Measurements from ENCODE around the gene ABHD3. TPM values are rescaled to one million over a fixed set of nuclear protein-coding genes. Genes with fewer than 3 reads are reported as not detected.
"Not testable (repeated sequence)": the region's sequence is repeated elsewhere in the genome, so short reads cannot be mapped to it uniquely, and the experiment has no call there.

The ABHD3 gene
- total and polyA plus RNA-seq, 10 donors, result 23.8 to 34.8 (median 27.9) TPM

GRCh38 chr18:21741312-21741561 lies 36.7 kb upstream of the ABHD3 start:
- no peaks in the 10 kb centered on the region for H3K36me3 ChIP-seq
- no peaks in the 10 kb centered on the region for H3K27me3 ChIP-seq (replicated peaks in 1 of 7)
- H3K4me3 ChIP-seq, result peak overlapping the region; percentile 78 to 98 (median 93)
- H3K9me3 ChIP-seq, result peaks cover 0 to 7% (median 3%) of the 10 kb centered on the region in 8 donors
- TF ChIP-seq POLR2A (IDR thresholded peaks at IDR 0.05) (no peak), CTCF (IDR thresholded peaks at IDR 0.05 in 8 of 11, conservative IDR thresholded peaks at IDR 0.05 in 3 of 11) (no peak), POLR2AphosphoS5 (IDR thresholded peaks at IDR 0.05) (no peak)
- WGBS, 5 donors, result 0 to 2% (median 1%) methylated on average over 21 to 41 of the region's 41 CpGs
- H3K4me1 ChIP-seq, result peaks cover 6 to 56% (median 33%) of the 10 kb centered on the region in 6 donors
- DNase-seq, result no peak
- intact Hi-C loops (cut with DNase I; ENCODE audit: low total_unique reads), result loop anchor here (10.0 kb wide), 1 partner anchor 126 kb away; the partner anchor contains the start of gene SNRPD1
- H3K27ac ChIP-seq, result peak overlapping the region; percentile 92 to 99 (median 98)

- intact Hi-C loops (cut with DNase I; ENCODE audit: low total_unique reads), result loop anchor here (10.0 kb wide), 1 partner anchor 126 kb away; the partner anchor contains the start of gene SNRPD1
- 0 to 1% (median 0%) methylated on average over 19 to 76 of the region's 76 CpGs for WGBS, 5 donors
Measured at GRCh38 chr18:21740538-21741311, 36.2 kb upstream of the ABHD3 start, which contains the start of gene MIB1. Gene MIB1 (plus strand): TSS chr18:21740792. CDS start chr18:21741584, 792 bp downstream.

GRCh38 chr18:21739604-21740537 lies 35.3 kb upstream of the ABHD3 start:
- peak overlapping the region in 7 of 8 donors; percentile 78 to 98 (median 95) for H3K4me3 ChIP-seq
- peak; percentile 83 for DNase-seq

More at GRCh38 chr18:21740538-21741311, 36.2 kb upstream of the ABHD3 start, which contains the start of gene MIB1:
- Histone ChIP-seq H3K4me1 (peaks cover 6 to 51% (median 33%) of the 10 kb centered on the region in 6 donors), H3K27me3 (replicated peaks in 1 of 7) (no peaks in the 10 kb centered on the region), H3K4me3 (peak within 1 kb of the TSS; percentile 78 to 98 (median 93)), H3K27ac (peak within 1 kb of the TSS; percentile 92 to 99 (median 98)), H3K9me3 (peaks cover 0 to 7% (median 3%) of the 10 kb centered on the region in 8 donors), H3K36me3 (no peaks in the 10 kb centered on the region)
- TF ChIP-seq POLR2A (IDR thresholded peaks at IDR 0.05) (peak in 1 of 3 donors; percentile 40), POLR2AphosphoS5 (IDR thresholded peaks at IDR 0.05) (peak; percentile 90 to 92 (median 90)), CTCF (IDR thresholded peaks at IDR 0.05 in 8 of 11, conservative IDR thresholded peaks at IDR 0.05 in 3 of 11) (peak in 2 of 11 experiments; percentile 30 to 55)
- peak; percentile 99 for DNase-seq

GRCh38 chr18:21736926-21737325 lies 32.4 kb upstream of the ABHD3 start:
- H3K4me3 ChIP-seq; H3K27ac ChIP-seq; DNase-seq; H3K36me3 ChIP-seq; H3K27me3 ChIP-seq (replicated peaks in 1 of 7); H3K9me3 ChIP-seq; intact Hi-C loops (cut with DNase I; ENCODE audit: low total_unique reads): not testable (repeated sequence)
- 88 to 94% (median 92%) methylated on average over 4 of the region's 4 CpGs for WGBS, 5 donors
- H3K4me1 ChIP-seq, result peaks cover 6 to 15% (median 11%) of the 10 kb centered on the region in 6 donors

More at GRCh38 chr18:21739604-21740537, 35.3 kb upstream of the ABHD3 start:
- 57 to 63% (median 60%) methylated on average over 21 of the region's 21 CpGs for WGBS, 5 donors
- H3K36me3 ChIP-seq, result no peaks in the 10 kb centered on the region
- peak overlapping the region; percentile 92 to 99 (median 98) for H3K27ac ChIP-seq
- H3K4me1 ChIP-seq, result peaks cover 6 to 44% (median 31%) of the 10 kb centered on the region in 6 donors
- H3K9me3 ChIP-seq, result peaks cover 0 to 7% (median 3%) of the 10 kb centered on the region in 8 donors
- no peaks in the 10 kb centered on the region for H3K27me3 ChIP-seq (replicated peaks in 1 of 7)
- TF ChIP-seq POLR2AphosphoS5 (IDR thresholded peaks at IDR 0.05), result no peak
- TF ChIP-seq POLR2A (IDR thresholded peaks at IDR 0.05), result no peak
- no peak for TF ChIP-seq CTCF (IDR thresholded peaks at IDR 0.05 in 8 of 11, conservative IDR thresholded peaks at IDR 0.05 in 3 of 11)
- intact Hi-C loops (cut with DNase I; ENCODE audit: low total_unique reads), result loop anchor here (10.0 kb wide), 1 partner anchor 125 kb away; the partner anchor contains the start of gene SNRPD1

Data from spleen (tissue), 11 donors.